ENCODE results near the gene HHIP.
"Not testable (repeated sequence)": the region's sequence is repeated elsewhere in the genome, so short reads cannot be mapped to it uniquely, and the experiment has no call there.

The HHIP gene

DNA sequence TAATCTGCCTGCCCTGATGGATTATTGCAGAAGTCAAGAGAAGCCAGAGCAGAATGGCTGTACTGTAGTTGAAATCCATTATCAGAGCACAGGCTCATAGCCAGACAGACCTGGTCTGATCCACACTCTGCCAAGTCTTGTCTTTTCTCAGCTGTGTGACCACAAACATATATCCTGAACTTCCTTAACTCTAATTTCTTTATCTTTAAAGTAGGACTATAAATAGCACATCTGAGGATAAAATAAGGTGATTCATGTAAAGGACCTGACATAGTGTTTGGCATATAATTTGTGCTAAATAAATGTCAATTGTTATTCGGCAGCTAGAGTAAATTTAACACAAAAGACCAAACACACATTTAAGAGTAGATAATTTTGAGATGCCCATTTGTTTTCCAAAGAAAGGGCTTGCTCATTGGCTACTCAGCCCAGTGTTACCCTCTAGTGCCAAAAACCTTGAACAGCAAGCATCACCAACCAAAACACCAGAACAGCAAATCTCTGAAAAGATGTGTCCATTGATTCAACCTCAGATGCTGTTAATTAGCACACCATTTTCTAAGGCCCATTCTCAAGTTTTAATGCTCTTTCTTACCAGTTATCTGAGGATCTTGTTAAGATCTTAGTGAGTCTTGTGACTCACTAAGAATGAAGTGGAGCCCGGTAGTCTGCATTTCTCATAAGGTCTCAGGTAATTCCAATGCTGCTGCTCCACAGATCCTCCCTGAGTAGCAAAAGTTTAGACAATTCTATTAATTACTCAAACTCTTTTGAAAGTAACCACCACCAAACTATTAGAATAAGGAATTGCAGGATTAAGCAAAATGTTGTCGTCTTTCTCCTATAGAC lies 108.8 kb downstream of the HHIP start:
- no peak for DNase-seq (ENCODE audit: low read depth in 2 of 2)

DNA sequence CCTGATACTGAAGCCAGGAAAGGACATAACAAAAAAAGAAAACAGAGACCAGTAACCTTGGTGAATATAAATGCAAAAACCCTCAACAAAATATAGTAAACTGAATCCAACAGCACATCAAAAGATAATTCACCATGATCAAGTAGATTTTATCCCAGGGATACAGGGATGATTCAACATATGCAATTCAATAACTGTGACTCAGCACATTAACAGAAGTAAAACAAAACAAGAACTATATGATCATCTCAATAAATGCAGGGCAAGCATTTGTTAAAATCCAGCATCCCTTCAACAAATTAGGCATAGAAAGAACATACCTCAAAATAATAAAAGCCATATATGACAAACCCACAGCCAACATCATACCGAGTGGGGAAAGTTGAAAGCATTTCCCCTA lies 112.0 kb downstream of the HHIP start:
- DNase-seq (ENCODE audit: low read depth in 2 of 2): no peak

DNA sequence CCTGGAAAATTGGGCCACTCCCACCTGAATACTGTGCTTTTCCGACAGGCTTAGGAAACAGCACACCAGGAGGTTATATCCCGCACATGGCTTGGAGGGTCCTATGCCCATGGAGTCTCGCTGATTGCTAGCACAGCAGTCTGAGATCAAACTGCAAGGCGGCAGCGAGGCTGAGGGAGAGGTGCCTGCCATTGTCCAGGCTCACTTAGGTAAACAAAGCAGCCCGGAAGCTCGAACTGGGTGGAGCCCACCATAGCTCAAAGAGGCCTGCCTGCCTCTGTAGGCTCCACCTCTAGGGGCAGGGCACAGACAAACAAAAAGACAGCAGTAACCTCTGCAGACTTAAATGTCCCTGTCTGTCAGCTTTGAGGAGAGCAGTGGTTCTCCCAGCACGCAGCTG lies 122.9 kb downstream of the HHIP start:
- DNase-seq (ENCODE audit: low read depth in 2 of 2): not testable (repeated sequence)

DNA sequence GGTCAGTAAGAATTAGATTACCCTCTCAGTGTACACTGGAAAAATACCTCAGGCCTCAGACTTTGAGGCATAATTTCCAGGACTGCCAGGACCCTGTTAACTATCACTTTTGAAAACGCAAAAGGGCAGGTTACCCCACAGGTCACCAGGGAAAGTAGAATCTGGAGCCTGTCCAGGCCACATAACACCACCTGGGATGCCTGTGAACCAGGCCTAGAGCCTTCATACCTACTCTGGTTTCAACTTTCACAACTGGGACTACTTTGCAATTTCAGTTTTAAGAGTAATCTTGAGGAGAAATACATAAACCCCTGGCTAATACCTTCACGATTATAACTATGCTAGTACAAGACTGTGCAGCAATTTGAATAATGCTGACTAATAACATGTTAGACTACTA lies 132.4 kb downstream of the HHIP start:
- DNase-seq (ENCODE audit: low read depth in 2 of 2): no peak

DNA sequence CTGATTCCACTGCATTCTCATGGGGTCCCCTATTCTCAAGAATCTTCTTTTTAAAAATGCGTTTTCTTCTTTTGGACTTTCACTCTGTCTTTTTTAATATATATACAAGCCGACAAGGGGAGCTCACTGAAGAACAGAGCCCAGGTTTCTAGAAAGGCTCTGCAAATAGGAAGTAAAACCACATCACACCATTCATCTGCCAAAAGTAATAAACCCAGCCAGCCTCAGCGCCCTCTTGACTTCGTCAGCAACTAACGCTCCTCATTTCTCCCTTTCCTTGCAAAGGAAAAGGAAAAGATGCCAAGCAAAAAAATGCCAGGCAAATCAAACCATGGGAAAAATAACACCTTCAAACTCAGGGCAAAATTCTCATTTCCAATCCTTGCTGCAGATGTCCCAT lies 136.4 kb downstream of the HHIP start:
- no peak for DNase-seq (ENCODE audit: low read depth in 2 of 2)

DNA sequence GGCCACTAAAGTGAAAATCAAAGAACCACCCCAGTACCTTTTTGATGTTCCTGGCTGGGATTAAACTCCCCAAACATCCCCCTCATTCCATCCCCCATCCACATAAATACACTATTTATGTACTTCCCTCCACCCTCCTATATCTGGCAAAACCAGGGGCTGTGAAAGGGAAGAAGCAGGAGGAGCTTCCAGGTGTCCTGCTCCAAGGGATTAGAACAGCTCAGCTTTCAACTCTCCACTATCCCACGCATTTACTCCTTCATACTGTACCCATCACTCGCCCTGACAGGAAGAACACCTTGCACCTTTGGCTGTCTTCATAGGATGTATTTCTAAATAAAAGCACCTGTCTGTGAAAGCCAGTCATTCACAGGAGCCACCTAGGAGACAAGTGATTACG lies 140.0 kb downstream of the HHIP start:
- no peak for DNase-seq (ENCODE audit: low read depth in 2 of 2)

DNA sequence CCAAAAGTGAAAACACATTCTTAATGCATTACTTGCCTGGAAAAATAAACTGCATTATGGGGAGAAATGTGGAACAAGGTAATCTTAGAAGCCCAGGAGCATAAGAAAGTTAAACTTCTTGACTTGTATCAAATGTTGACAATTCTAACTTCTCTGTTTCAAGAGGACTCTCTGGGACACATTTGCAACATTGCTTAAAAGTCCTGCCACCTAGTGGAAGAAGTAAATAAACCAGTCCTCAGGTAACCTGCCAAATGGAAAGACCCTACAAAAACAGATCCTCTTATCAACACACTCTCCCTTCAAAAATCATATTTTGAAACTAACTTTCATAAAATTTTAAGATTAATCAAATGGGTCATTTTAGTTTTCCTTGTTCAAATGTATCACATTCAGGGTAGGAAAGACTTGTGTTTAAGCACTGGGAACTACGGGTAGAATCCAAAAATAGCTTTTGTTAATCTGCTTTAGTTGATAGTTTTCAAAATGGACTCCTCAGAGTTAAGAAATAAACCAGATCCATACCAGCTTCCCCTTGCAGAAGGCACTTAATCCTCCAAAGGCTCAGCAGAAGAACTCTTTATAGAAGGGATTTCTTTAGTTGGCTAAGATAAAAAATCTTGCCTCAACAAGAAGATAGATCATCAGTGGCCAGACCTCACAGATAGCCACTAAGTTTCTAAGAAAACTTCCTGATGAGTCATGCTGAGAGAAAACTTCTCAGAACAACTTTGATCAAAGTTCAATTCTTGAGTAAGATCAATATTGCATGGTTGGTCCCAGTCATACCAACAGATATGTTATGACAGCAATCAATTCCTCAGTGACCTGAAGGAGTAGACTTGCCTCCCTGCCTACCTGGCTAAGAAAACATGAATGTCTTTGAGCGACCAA lies 141.7 kb downstream of the HHIP start:
- no peak for DNase-seq (ENCODE audit: low read depth in 2 of 2)

DNA sequence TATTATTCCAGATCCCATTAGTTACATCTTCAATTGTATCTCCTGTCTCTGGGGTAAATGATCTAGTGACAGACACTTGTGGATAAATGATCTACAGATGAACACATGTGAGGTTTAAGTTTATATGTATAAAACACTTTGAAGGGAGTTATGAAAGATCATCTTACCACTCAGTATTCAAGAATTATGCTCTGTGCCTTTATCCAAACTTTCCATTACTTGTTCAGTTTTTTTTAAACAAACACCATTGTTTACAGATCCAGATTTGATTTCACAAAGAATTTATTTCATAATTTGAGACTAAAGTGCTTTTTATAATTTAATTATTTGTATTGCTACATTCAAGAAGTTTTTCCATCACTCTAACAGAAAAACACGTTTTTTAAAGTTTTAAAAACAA lies 142.5 kb downstream of the HHIP start:
- DNase-seq (ENCODE audit: low read depth in 2 of 2): no peak

DNA sequence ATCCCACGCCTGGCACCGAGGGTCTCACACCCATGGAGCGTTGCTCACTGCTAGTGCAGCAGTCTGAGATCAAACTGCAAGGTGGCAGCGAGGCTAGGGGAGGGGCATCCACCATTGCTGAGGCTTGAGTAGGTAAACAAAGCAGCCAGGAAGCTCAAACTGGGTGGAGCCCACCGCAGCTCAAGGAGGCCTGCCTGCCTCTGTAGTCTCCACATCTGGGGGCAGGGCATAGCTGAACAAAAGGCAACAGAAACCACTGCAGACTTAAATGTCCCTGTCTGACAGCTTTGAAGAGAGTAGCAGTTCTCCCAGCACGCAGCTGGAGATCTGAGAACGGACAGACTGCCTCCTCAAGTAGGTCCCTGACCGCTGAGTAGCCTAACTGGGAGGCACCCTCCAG lies 146.0 kb downstream of the HHIP start:
- not testable (repeated sequence) for DNase-seq (ENCODE audit: low read depth in 2 of 2)

Data from activated CD8-positive, alpha-beta memory T cell treated with anti-CD3 and anti-CD28 coated beads for 4 hours (primary cell).